ENCODE results near the gene LY6G6D. TPM values are rescaled to one million over a fixed set of nuclear protein-coding genes. Genes with fewer than 3 reads are reported as not detected.
A peak's percentile ranks its signal among the peaks of the same experiment; 100 is the strongest.

The LY6G6D gene
- total and polyA plus RNA-seq, 2 of the 13 experiments (the other 11 are each of a cell fraction or from before 2014, with no cell fraction given), result not detected

GRCh38 chr6:31739639-31740396 is 24.7 kb downstream of the LY6G6D start, which contains the start of gene MSH5 (continued):
- TF ChIP-seq MYC (CRISPR knock-in tag; IDR thresholded peaks at IDR 0.05; ENCODE audit: borderline replicate concordance) (peak; percentile 97), SMYD3 (CRISPR knock-in tag; IDR thresholded peaks at IDR 0.05) (peak; percentile 99), FOXO1 (CRISPR knock-in tag; IDR thresholded peaks at IDR 0.05) (no peak; the same call in 1 of the 2 replicates), ZNF790 (CRISPR knock-in tag; IDR thresholded peaks at IDR 0.05; ENCODE audit: borderline replicate concordance) (peak; percentile 84), ZNF34 (CRISPR knock-in tag; IDR thresholded peaks at IDR 0.05; ENCODE audit: borderline replicate concordance) (peak; percentile 52; the same call in 1 of the 2 replicates), GMEB1 (CRISPR knock-in tag; IDR thresholded peaks at IDR 0.05; ENCODE audit: borderline replicate concordance) (peak; percentile 83; the same call in 1 of the 2 replicates), TOE1 (CRISPR knock-in tag; IDR thresholded peaks at IDR 0.05) (no peak; the same call in 1 of the 2 replicates), CCDC6 (CRISPR knock-in tag; IDR thresholded peaks at IDR 0.05) (peak; percentile 98), ATAD3A (CRISPR knock-in tag; IDR thresholded peaks at IDR 0.05) (peak; percentile 87; the same call in 1 of the 2 replicates), PAX8 (CRISPR knock-in tag; IDR thresholded peaks at IDR 0.05; ENCODE audit: borderline replicate concordance) (peak; percentile 98; the same call in 1 of the 2 replicates), FOXC1 (CRISPR knock-in tag; IDR thresholded peaks at IDR 0.05; ENCODE audit: borderline replicate concordance) (peak; percentile 98), MIER2 (CRISPR knock-in tag; IDR thresholded peaks at IDR 0.05) (peak; percentile 9; the same call in 1 of the 2 replicates), ZNF841 (CRISPR knock-in tag; IDR thresholded peaks at IDR 0.05; ENCODE audit: borderline replicate concordance) (peak; percentile 97), ZNF737 (CRISPR knock-in tag; IDR thresholded peaks at IDR 0.05; ENCODE audit: borderline replicate concordance) (no peak), SP140L (CRISPR knock-in tag; IDR thresholded peaks at IDR 0.05; ENCODE audit: borderline replicate concordance) (no peak), ZBTB14 (CRISPR knock-in tag; IDR thresholded peaks at IDR 0.05) (peak; percentile 98), ZNF24 (IDR thresholded peaks at IDR 0.05) (no peak), U2AF2 (IDR thresholded peaks at IDR 0.05; ENCODE audit: low read depth, low read length) (no peak), JARID2 (CRISPR knock-in tag; IDR thresholded peaks at IDR 0.05; ENCODE audit: insufficient replicate concordance) (peak; percentile 33), ZNF558 (CRISPR knock-in tag; IDR thresholded peaks at IDR 0.05; ENCODE audit: borderline replicate concordance) (peak; percentile 67; the same call in 1 of the 2 replicates), FOXK1 (CRISPR knock-in tag; IDR thresholded peaks at IDR 0.05; ENCODE audit: borderline replicate concordance, low read depth) (peak; percentile 72; the same call in 1 of the 2 replicates), KDM2A (CRISPR knock-in tag; IDR thresholded peaks at IDR 0.05; ENCODE audit: borderline replicate concordance, low read depth) (peak; percentile 68; the same call in 1 of the 2 replicates), ZBTB43 (CRISPR knock-in tag; conservative IDR thresholded peaks at IDR 0.05) (peak; percentile 67; the same call in 1 of the 2 replicates)

All from HepG2 (cell line).